ENCODE measurements around the gene SMOC2. TPM values are rescaled to one million over a fixed set of nuclear protein-coding genes. Genes with fewer than 3 reads are reported as not detected.
"Not testable (repeated sequence)": the region's sequence is repeated elsewhere in the genome, so short reads cannot be mapped to it uniquely, and the experiment has no call there.

SMOC2 gene
- total RNA-seq, 1 donor from 2014 or later: not detected

GRCh38 chr6:168675933-168676551 is 235.1 kb downstream of the SMOC2 start:
- intact Hi-C loops (cut with micrococcal nuclease): no loop called here

GRCh38 chr6:168676552-168677322 is 235.8 kb downstream of the SMOC2 start:
- Mint-ChIP-seq H3K4me3 (no peak overlapping the region), H3K4me1 (ENCODE audit: low read depth) (no peaks in the 10 kb centered on the region), H3K36me3 (ENCODE audit: low read depth) (no peaks in the 10 kb centered on the region), H3K27ac (no peak overlapping the region), H3K27me3 (ENCODE audit: insufficient read depth) (no peaks in the 10 kb centered on the region), H3K9me3 (no peaks in the 10 kb centered on the region)
- DNase-seq (ENCODE audit: low spot score): no peak
- intact Hi-C loops (cut with micrococcal nuclease): no loop called here

More at GRCh38 chr6:168675933-168676551, 235.1 kb downstream of the SMOC2 start:
- H3K4me3 Mint-ChIP-seq: no peak overlapping the region
- H3K4me1 Mint-ChIP-seq (ENCODE audit: low read depth): no peaks in the 10 kb centered on the region
- DNase-seq (ENCODE audit: low spot score): no peak
- H3K27me3 Mint-ChIP-seq (ENCODE audit: insufficient read depth): no peaks in the 10 kb centered on the region
- H3K36me3 Mint-ChIP-seq (ENCODE audit: low read depth): no peaks in the 10 kb centered on the region
- no peak overlapping the region for H3K27ac Mint-ChIP-seq
- H3K9me3 Mint-ChIP-seq: no peaks in the 10 kb centered on the region

- H3K9me3 Mint-ChIP-seq; DNase-seq (ENCODE audit: low spot score); H3K4me1 Mint-ChIP-seq (ENCODE audit: low read depth); H3K27me3 Mint-ChIP-seq (ENCODE audit: insufficient read depth); H3K27ac Mint-ChIP-seq; H3K4me3 Mint-ChIP-seq; H3K36me3 Mint-ChIP-seq (ENCODE audit: low read depth); intact Hi-C loops (cut with micrococcal nuclease): not testable (repeated sequence)
These were observed 236.4 kb downstream of the SMOC2 start for GRCh38 chr6:168677323-168677781.

DNA sequence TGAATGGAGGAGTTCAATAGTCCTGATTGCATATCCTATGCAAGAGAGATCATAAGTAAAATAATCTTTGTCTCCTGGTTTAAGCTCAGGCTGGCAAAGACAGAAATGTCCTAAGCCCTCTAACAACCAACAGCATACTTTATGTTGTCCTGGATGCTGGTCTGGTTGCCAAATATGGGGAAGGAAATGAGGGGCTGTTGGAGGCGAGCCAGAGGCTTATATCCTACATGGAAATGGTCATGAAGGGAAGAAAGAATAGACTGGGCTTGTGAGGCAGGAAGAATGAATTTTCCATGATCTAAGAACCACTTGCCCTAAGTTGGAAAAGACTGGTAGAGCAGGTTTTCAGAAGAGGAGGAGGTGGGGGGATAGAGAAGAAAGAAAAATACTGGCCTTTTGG is 237.1 kb downstream of the SMOC2 start:
- no peak overlapping the region for H3K27ac Mint-ChIP-seq
- H3K36me3 Mint-ChIP-seq (ENCODE audit: low read depth): no peaks in the 10 kb centered on the region
- H3K4me1 Mint-ChIP-seq (ENCODE audit: low read depth): no peaks in the 10 kb centered on the region
- no peak for DNase-seq (ENCODE audit: low spot score)
- no peaks in the 10 kb centered on the region for H3K27me3 Mint-ChIP-seq (ENCODE audit: insufficient read depth)
- H3K4me3 Mint-ChIP-seq: no peak overlapping the region
- H3K9me3 Mint-ChIP-seq: no peaks in the 10 kb centered on the region
- intact Hi-C loops (cut with micrococcal nuclease): no loop called here

GRCh38 chr6:168678588-168678987 is 237.6 kb downstream of the SMOC2 start:
- Mint-ChIP-seq H3K36me3 (ENCODE audit: low read depth) (no peaks in the 10 kb centered on the region), H3K4me1 (ENCODE audit: low read depth) (no peaks in the 10 kb centered on the region), H3K27ac (no peak overlapping the region), H3K9me3 (no peaks in the 10 kb centered on the region), H3K4me3 (no peak overlapping the region), H3K27me3 (ENCODE audit: insufficient read depth) (no peaks in the 10 kb centered on the region)
- intact Hi-C loops (cut with micrococcal nuclease): no loop called here
- no peak for DNase-seq (ENCODE audit: low spot score)

GRCh38 chr6:168681748-168682147 is 240.8 kb downstream of the SMOC2 start:
- no peak for DNase-seq (ENCODE audit: low spot score)

GRCh38 chr6:168683621-168684020 is 242.6 kb downstream of the SMOC2 start:
- H3K4me1 Mint-ChIP-seq (ENCODE audit: low read depth): no peaks in the 10 kb centered on the region
- H3K27me3 Mint-ChIP-seq (ENCODE audit: insufficient read depth): no peaks in the 10 kb centered on the region
- no peaks in the 10 kb centered on the region for H3K9me3 Mint-ChIP-seq
- no peak for DNase-seq (ENCODE audit: low spot score)
- no peaks in the 10 kb centered on the region for H3K36me3 Mint-ChIP-seq (ENCODE audit: low read depth)
- no peak overlapping the region for H3K4me3 Mint-ChIP-seq
- H3K27ac Mint-ChIP-seq: no peak overlapping the region
- intact Hi-C loops (cut with micrococcal nuclease): no loop called here

More at GRCh38 chr6:168681748-168682147, 240.8 kb downstream of the SMOC2 start:
- Mint-ChIP-seq H3K9me3 (no peaks in the 10 kb centered on the region), H3K27me3 (ENCODE audit: insufficient read depth) (no peaks in the 10 kb centered on the region), H3K4me1 (ENCODE audit: low read depth) (no peaks in the 10 kb centered on the region), H3K4me3 (no peak overlapping the region), H3K27ac (no peak overlapping the region), H3K36me3 (ENCODE audit: low read depth) (no peaks in the 10 kb centered on the region)
- intact Hi-C loops (cut with micrococcal nuclease): no loop called here

GRCh38 chr6:168684471-168684870 is 243.5 kb downstream of the SMOC2 start:
- intact Hi-C loops (cut with micrococcal nuclease): no loop called here
- no peak overlapping the region for H3K4me3 Mint-ChIP-seq
- DNase-seq (ENCODE audit: low spot score): no peak
- no peaks in the 10 kb centered on the region for H3K9me3 Mint-ChIP-seq
- no peaks in the 10 kb centered on the region for H3K27me3 Mint-ChIP-seq (ENCODE audit: insufficient read depth)
- H3K27ac Mint-ChIP-seq: no peak overlapping the region
- no peaks in the 10 kb centered on the region for H3K36me3 Mint-ChIP-seq (ENCODE audit: low read depth)
- no peaks in the 10 kb centered on the region for H3K4me1 Mint-ChIP-seq (ENCODE audit: low read depth)

DNA sequence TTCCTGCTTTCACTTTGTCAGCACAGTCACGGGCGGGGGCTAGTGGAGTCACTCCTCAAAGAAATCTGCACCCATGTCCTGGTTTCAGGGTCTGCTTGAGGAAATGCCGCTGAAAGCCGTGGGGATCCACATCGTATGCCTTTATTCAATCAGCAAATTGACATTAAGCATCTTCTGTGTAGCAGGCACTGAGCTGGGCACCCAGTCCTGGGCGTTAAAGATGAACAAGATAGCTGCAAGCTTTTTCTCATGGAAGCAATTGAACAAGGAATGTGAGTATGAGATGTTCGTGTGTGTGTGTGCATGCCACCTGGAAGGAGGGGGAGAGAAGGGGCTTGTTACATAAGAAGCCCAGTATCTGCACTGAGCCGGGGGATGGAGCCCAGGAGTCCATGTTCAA is 243.9 kb downstream of the SMOC2 start:
- Mint-ChIP-seq H3K9me3 (no peaks in the 10 kb centered on the region), H3K36me3 (ENCODE audit: low read depth) (no peaks in the 10 kb centered on the region), H3K4me1 (ENCODE audit: low read depth) (no peaks in the 10 kb centered on the region), H3K27ac (no peak overlapping the region), H3K27me3 (ENCODE audit: insufficient read depth) (no peaks in the 10 kb centered on the region), H3K4me3 (no peak overlapping the region)
- DNase-seq (ENCODE audit: low spot score): no peak
- intact Hi-C loops (cut with micrococcal nuclease): no loop called here

DNA sequence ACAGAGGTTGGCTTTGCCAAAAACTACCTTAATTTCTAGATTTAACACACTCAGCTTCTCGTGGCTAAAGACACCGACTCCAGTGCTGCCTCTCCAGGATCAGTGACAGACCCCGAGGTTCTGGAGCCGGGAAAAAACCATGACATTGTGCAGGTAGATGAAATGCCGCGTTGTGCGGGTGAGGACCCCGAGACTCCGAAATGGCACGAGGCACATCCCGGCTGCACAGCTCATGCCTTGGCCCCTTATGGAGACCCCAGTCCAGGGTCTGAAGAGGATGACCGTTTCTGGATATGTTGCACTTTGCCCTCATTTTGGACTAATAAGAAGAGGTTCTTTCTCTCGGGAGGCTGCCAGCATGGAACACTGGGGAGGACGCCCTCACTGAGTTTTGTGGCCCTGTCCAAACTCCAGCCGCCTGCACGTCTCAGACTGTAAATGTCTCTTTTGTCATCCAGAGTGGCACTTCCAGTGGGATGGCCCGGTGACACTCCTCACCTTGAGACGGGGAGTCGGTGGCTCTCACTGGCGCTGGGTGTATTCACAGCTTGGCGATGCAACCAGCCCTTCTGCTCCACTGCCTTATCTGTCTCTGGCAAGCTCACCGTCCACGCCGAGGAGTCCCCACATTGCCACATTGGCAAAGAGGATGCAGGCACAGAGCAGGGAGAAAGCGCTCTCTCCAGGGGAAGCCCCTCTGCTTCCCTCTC is 245.2 kb downstream of the SMOC2 start:
- no peak for DNase-seq (ENCODE audit: low spot score)
- Mint-ChIP-seq H3K27ac (no peak overlapping the region), H3K4me3 (no peak overlapping the region), H3K36me3 (ENCODE audit: low read depth) (no peaks in the 10 kb centered on the region), H3K4me1 (ENCODE audit: low read depth) (no peaks in the 10 kb centered on the region), H3K27me3 (ENCODE audit: insufficient read depth) (no peaks in the 10 kb centered on the region), H3K9me3 (no peaks in the 10 kb centered on the region)
- intact Hi-C loops (cut with micrococcal nuclease): no loop called here

- no peaks in the 10 kb centered on the region for H3K36me3 Mint-ChIP-seq (ENCODE audit: low read depth)
- H3K27me3 Mint-ChIP-seq (ENCODE audit: insufficient read depth): no peaks in the 10 kb centered on the region
- intact Hi-C loops (cut with micrococcal nuclease): no loop called here
- H3K27ac Mint-ChIP-seq: no peak overlapping the region
- no peak overlapping the region for H3K4me3 Mint-ChIP-seq
- H3K4me1 Mint-ChIP-seq (ENCODE audit: low read depth): no peaks in the 10 kb centered on the region
- H3K9me3 Mint-ChIP-seq: no peaks in the 10 kb centered on the region
- no peak for DNase-seq (ENCODE audit: low spot score)
These were observed 246.1 kb downstream of the SMOC2 start for GRCh38 chr6:168686831-168687730.

- Mint-ChIP-seq H3K4me1 (ENCODE audit: low read depth) (no peaks in the 10 kb centered on the region), H3K27ac (no peak overlapping the region), H3K4me3 (no peak overlapping the region), H3K9me3 (no peaks in the 10 kb centered on the region), H3K27me3 (ENCODE audit: insufficient read depth) (no peaks in the 10 kb centered on the region), H3K36me3 (ENCODE audit: low read depth) (no peaks in the 10 kb centered on the region)
- DNase-seq (ENCODE audit: low spot score): no peak
- intact Hi-C loops (cut with micrococcal nuclease): no loop called here
These were observed 249.3 kb downstream of the SMOC2 start for GRCh38 chr6:168690271-168690670.
